T-cell (primary cell): ENCODE measurements around the gene DLG2. TPM values are rescaled to one million over a fixed set of nuclear protein-coding genes. Genes with fewer than 3 reads are reported as not detected.

ENCODE experiments used
- ATAC-seq, 4 experiments: fragments of 200-7000 bp in 3 of 4; fragments of 150-1000 bp in 1 of 4; cut with Tn5 transposase; replicated peaks in 1 of 4; 1 replicate in 3 of 4; 2 replicates in 1 of 4; pipeline ENCODE4 v1.10.0; 2021; ENCODE audit warnings: moderate library complexity in 3 of 4, mild to moderate bottlenecking in 2 of 4, moderate number of reproducible peaks in 1 of 4
- CTCF ChIA-PET, 2 donors: fragments of 300-600 bp; sonication (Branson Sonifier 250); formaldehyde crosslinking; loops; one replicate each; lab custom pipeline; 2022; ENCODE audit warnings: antibody characterized with exemption in 2 of 2; lab: Charles Lee
- POLR2A ChIA-PET, 2 donors: fragments of 300-600 bp; sonication (Branson Sonifier 250); formaldehyde crosslinking; loops; one replicate each; lab custom pipeline; 2022; ENCODE audit warnings: antibody characterized with exemption in 2 of 2; lab: Charles Lee
- DNase-seq, 35 experiments: peaks; one replicate each; pipeline versions ENCODE4 v3.0.0 to v3.0.0-alpha.2; 2013 to 2023
- H3K27ac ChIP-seq: one replicate; pipeline ENCODE4 v1.5.1; 2013; ENCODE audit warnings: low read length
- H3K27me3 ChIP-seq, 2 experiments: replicated peaks in 1 of 2; 1 replicate in 1 of 2; 2 replicates in 1 of 2; pipeline versions ENCODE4 v1.6.1 to v1.7.0; 2013; ENCODE audit warnings: low read length in 1 of 2, mixed read lengths in 1 of 2; ENCODE audit not compliant: control insufficient read depth in 2 of 2, insufficient read depth in 2 of 2; ENCODE audit errors: extremely low read depth in 1 of 2
- H3K36me3 ChIP-seq, 2 donors: 1 replicate in 1 of 2; 2 replicates in 1 of 2; pipeline versions ENCODE4 v1.6.1 to v1.7.0; 2013; ENCODE audit warnings: low read length in 1 of 2; ENCODE audit not compliant: control insufficient read depth in 2 of 2, insufficient read depth in 1 of 2; ENCODE audit errors: extremely low read depth in 1 of 2
- H3K4me1 ChIP-seq, 2 experiments: 1 replicate in 1 of 2; 2 replicates in 1 of 2; pipeline versions ENCODE4 v1.6.1 to v1.7.0; 2013; ENCODE audit warnings: low read length in 2 of 2, mixed read lengths in 1 of 2; ENCODE audit not compliant: insufficient read depth in 2 of 2, control insufficient read depth in 1 of 2; ENCODE audit errors: extremely low read depth in 1 of 2
- H3K4me3 ChIP-seq, 2 donors: 1 replicate in 1 of 2; 2 replicates in 1 of 2; pipeline versions ENCODE4 v1.5.1 to v1.7.0; 2013; ENCODE audit warnings: mild to moderate bottlenecking in 2 of 2, low read length in 1 of 2, moderate library complexity in 1 of 2; ENCODE audit not compliant: control insufficient read depth in 1 of 2; ENCODE audit errors: extremely low read depth in 1 of 2
- H3K9me3 ChIP-seq: 2 replicates; pipeline ENCODE4 v1.7.0; 2013
- H3K27ac Mint-ChIP-seq, 2 donors: one replicate each; pipeline ENCODE4 v1.8.0; 2020 to 2021; ENCODE audit warnings: mild to moderate bottlenecking in 2 of 2, mixed read lengths in 2 of 2
- H3K27me3 Mint-ChIP-seq, 2 donors: one replicate each; pipeline ENCODE4 v1.8.0; 2021 to 2022; ENCODE audit warnings: mixed read lengths in 2 of 2
- H3K36me3 Mint-ChIP-seq: one replicate; pipeline ENCODE4 v1.8.0; 2021; ENCODE audit warnings: mixed read lengths
- H3K4me1 Mint-ChIP-seq, 3 donors: one replicate each; pipeline ENCODE4 v1.8.0; 2020 to 2022; ENCODE audit warnings: mixed read lengths in 3 of 3, mild to moderate bottlenecking in 1 of 3
- H3K4me3 Mint-ChIP-seq, 3 donors: one replicate each; pipeline ENCODE4 v1.8.0; 2020 to 2022; ENCODE audit warnings: mild to moderate bottlenecking in 3 of 3, mixed read lengths in 3 of 3, moderate library complexity in 3 of 3
- H3K9me3 Mint-ChIP-seq, 3 donors: one replicate each; pipeline ENCODE4 v1.8.0; 2020 to 2022; ENCODE audit warnings: mixed read lengths in 3 of 3
- WGBS: methylation state at CpG from one replicate; pipeline ENCODE4 v1.1.5; 2013; ENCODE audit warnings: missing lambda C conversion rate; ENCODE audit not compliant: insufficient coverage; 5-methylcytosine and 5-hydroxymethylcytosine counted together
- total RNA-seq, 35 experiments: library from RNA in 6 of 35; stranded (reverse) in 6 of 35; fragments of 120-200 nt in 1 of 35; gene quantifications; one replicate each; pipeline versions ENCODE4 v1.2.1 to v1.2.4 and lab custom pipeline; 2013 to 2026

DLG2 gene
- total RNA-seq, 5 donors from 2014 or later (not counting 1 experiment from before 2014, with no cell fraction given): 2.3 to 4.1 (median 2.9) TPM

DNA sequence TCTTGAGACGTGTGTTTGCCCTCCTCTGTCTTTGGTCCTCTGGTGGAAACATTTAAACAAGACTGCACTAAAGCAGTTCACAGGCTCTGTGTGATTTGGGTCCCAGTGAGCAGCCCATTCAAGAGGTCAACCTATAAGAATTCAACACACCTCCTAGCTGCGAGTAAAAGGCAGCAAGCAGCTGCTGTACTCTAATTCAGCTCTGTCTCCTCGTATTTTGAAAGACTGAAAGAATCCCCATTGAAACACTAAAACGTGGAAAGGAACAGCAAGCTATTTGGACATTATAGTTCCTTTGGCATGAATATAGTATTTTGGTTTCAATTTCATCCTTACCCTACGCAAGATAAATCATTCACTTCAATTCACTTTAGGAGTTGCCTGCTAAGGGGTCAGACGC lies 1046.7 kb downstream of the DLG2 start:
- Histone ChIP-seq H3K4me1 (no peaks in the 10 kb centered on the region), H3K9me3 (no peaks in the 10 kb centered on the region), H3K4me3 (no peak overlapping the region), H3K27ac (no peak overlapping the region), H3K27me3 (no peaks in the 10 kb centered on the region), H3K36me3 (no peaks in the 10 kb centered on the region)
- no peaks in the 10 kb centered on the region for H3K27me3 Mint-ChIP-seq
- 89% methylated on average over 1 of the region's 6 CpGs for WGBS
- H3K27ac Mint-ChIP-seq: no peak overlapping the region
- DNase-seq (no peak), ATAC-seq (no peak)
- no peak overlapping the region for H3K4me3 Mint-ChIP-seq
- ChIA-PET CTCF (no interaction called here), POLR2A (no interaction called here)
- H3K4me1 Mint-ChIP-seq: no peaks in the 10 kb centered on the region
- H3K9me3 Mint-ChIP-seq: peaks cover 0 to 12% (median 10%) of the 10 kb centered on the region in 3 donors
- no peaks in the 10 kb centered on the region for H3K36me3 Mint-ChIP-seq

DNA sequence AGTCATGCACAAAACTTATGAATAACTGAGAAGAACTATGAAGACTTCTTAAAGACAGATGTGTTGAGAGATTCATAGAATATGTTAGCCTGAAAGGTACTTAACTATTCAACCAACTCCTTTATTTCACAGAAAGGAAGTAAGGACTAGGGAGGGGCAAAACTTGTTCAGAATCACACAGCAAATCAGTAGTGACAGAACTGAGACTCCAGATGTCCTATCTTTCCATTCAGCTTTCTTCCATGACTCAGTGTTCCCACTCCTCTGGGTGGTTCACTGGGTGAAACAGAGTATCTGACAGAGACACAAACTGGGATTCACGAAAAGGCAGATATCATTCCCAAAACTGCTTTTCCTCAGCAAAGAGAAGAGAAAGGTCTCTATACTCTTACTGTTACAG lies 1053.3 kb downstream of the DLG2 start:
- no peak overlapping the region for H3K27ac Mint-ChIP-seq
- H3K27me3 Mint-ChIP-seq: no peaks in the 10 kb centered on the region
- no peak for ATAC-seq
- H3K36me3 Mint-ChIP-seq: no peaks in the 10 kb centered on the region
- H3K9me3 Mint-ChIP-seq: peaks cover 16 to 28% (median 17%) of the 10 kb centered on the region in 3 donors
- no peaks in the 10 kb centered on the region for H3K4me1 ChIP-seq
- no CpG with 5 or more reads among the region's 1 CpG for WGBS
- CTCF ChIA-PET: no interaction called here
- no peak overlapping the region for H3K4me3 ChIP-seq
- H3K27me3 ChIP-seq: no peaks in the 10 kb centered on the region
- H3K27ac ChIP-seq: no peak overlapping the region
- POLR2A ChIA-PET: interaction anchor here in 1 of 2 donors (0.7 kb wide), 1 partner anchor 14 kb away, joined by 3 read pairs; no protein-coding TSS in a partner anchor
- no peak overlapping the region for H3K4me3 Mint-ChIP-seq
- H3K36me3 ChIP-seq: no peaks in the 10 kb centered on the region
- no peaks in the 10 kb centered on the region for H3K9me3 ChIP-seq
- H3K4me1 Mint-ChIP-seq: no peaks in the 10 kb centered on the region
- no peak for DNase-seq

DNA sequence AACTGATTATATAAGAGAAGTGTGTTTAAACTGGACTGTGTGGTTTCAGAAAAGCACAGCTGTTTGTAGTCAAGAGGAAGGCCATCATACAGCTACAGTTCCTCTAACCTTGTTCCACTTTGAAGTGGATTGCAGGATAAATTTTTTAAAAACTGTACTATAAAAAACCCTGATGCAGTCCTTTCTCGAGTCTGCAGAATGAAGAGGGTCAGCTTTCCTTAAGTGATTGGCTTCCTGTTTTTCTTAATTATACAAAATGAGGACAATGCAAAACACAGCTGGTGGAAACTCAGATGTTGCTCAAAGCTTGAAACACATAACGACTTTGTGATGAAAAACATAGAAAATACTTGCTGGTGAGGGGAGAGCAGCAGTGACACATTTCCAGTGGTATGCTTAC lies 1060.5 kb downstream of the DLG2 start:
- DNase-seq (no peak), ATAC-seq (no peak)
- H3K9me3 ChIP-seq: no peaks in the 10 kb centered on the region
- CTCF ChIA-PET: no interaction called here
- H3K4me3 ChIP-seq: no peak overlapping the region
- H3K27me3 Mint-ChIP-seq: no peaks in the 10 kb centered on the region
- POLR2A ChIA-PET: no interaction called here
- H3K27ac ChIP-seq: no peak overlapping the region
- H3K27ac Mint-ChIP-seq: no peak overlapping the region
- H3K4me1 Mint-ChIP-seq: no peaks in the 10 kb centered on the region
- H3K9me3 Mint-ChIP-seq: peaks cover 5 to 21% (median 20%) of the 10 kb centered on the region in 3 donors
- H3K36me3 Mint-ChIP-seq: no peaks in the 10 kb centered on the region
- H3K4me1 ChIP-seq: no peaks in the 10 kb centered on the region
- no peak overlapping the region for H3K4me3 Mint-ChIP-seq
- H3K27me3 ChIP-seq: no peaks in the 10 kb centered on the region
- no peaks in the 10 kb centered on the region for H3K36me3 ChIP-seq
- WGBS: 0% methylated on average over 1 of the region's 2 CpGs

DNA sequence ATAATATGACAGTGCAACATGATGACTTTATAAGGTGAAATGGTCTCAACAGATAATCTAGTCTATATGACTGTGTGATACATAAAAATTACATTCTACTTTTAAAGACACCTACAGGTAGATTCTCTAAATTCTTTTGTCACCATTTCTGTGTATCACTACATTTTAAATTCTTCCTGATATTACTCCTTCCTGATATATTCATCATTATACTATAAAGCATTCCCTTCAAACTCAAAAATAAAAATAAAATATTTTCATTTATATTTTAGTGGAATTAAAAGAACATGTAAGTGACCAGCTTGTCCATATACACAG lies 1062.3 kb downstream of the DLG2 start:
- Mint-ChIP-seq H3K27ac (no peak overlapping the region), H3K27me3 (no peaks in the 10 kb centered on the region), H3K4me1 (no peaks in the 10 kb centered on the region), H3K4me3 (no peak overlapping the region), H3K9me3 (peaks cover 0 to 9% (median 8%) of the 10 kb centered on the region in 3 donors), H3K36me3 (no peaks in the 10 kb centered on the region)
- Histone ChIP-seq H3K36me3 (no peaks in the 10 kb centered on the region), H3K9me3 (no peaks in the 10 kb centered on the region), H3K4me3 (no peak overlapping the region), H3K27ac (no peak overlapping the region), H3K4me1 (no peaks in the 10 kb centered on the region), H3K27me3 (no peaks in the 10 kb centered on the region)
- ATAC-seq (no peak), DNase-seq (no peak)
- ChIA-PET POLR2A (no interaction called here), CTCF (interaction anchor here in 1 of 2 donors (1.2 kb wide), 1 partner anchor 10 kb away, joined by 3 read pairs; no protein-coding TSS in a partner anchor)

DNA sequence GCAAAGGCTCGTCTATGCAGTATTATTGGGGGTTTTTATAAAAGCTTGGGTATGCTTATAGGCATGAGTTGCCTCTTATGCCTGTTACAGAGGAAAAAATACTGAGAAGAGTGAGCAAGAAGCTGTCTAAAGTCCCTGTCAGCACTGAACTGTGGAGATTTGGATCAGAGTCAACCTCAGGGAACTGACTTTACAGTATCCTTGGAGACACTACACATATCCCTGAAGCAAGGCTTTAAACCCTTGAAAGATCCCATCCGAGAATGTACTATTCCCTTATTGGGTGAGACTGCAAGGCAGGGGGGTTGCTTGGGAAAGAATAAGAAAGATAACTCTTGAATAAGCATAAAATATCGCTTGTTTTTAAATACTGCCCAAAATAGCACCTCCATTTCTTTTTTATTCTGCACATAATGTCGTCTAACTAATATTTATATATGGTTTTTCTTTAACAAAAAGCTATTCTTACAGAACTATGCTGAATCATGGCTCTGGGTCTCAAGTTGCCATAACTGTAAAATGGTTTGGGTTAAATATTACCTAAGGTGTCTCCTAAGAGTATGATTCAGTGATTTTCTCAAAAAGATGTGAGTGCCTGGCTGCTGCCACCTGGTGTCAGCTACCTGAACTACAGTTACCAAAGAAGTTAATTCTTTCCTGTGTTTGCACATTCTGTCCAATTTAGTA lies 1062.8 kb downstream of the DLG2 start:
- no peaks in the 10 kb centered on the region for H3K4me1 Mint-ChIP-seq

DNA sequence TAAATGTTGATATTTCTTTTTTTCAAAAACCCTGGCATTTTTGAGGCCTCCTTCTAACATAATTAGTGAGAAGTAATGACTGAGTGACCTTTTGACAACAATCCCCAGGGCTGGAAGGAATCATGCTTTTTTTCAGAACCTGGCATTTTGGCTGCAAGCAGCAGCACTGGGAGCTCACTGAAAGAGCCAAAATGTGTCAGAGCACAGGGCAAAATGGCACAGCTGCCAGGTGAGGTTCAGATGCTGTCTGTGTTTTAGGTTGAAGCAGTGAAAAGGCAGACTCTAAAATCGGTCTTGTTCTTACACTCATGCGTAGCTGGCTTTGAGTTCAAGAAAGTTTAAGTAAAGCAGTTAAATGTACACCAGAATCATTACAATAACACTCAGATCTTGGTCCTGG lies 1063.8 kb downstream of the DLG2 start:
- Histone ChIP-seq H3K4me1 (no peaks in the 10 kb centered on the region), H3K36me3 (no peaks in the 10 kb centered on the region), H3K9me3 (no peaks in the 10 kb centered on the region), H3K4me3 (no peak overlapping the region), H3K27me3 (no peaks in the 10 kb centered on the region), H3K27ac (no peak overlapping the region)
- no peak for DNase-seq
- no peaks in the 10 kb centered on the region for H3K27me3 Mint-ChIP-seq
- H3K27ac Mint-ChIP-seq: no peak overlapping the region
- no peak overlapping the region for H3K4me3 Mint-ChIP-seq
- ChIA-PET POLR2A (no interaction called here), CTCF (no interaction called here)
- H3K9me3 Mint-ChIP-seq: no peaks in the 10 kb centered on the region
- no peak for ATAC-seq
- no peaks in the 10 kb centered on the region for H3K36me3 Mint-ChIP-seq
- H3K4me1 Mint-ChIP-seq: no peaks in the 10 kb centered on the region
- WGBS: no CpG with 5 or more reads among the region's 2 CpGs

More for the DNA sequence above, 1062.8 kb downstream of the DLG2 start:
- no peak overlapping the region for H3K27ac Mint-ChIP-seq
- POLR2A ChIA-PET: no interaction called here
- H3K4me3 Mint-ChIP-seq: no peak overlapping the region
- no peaks in the 10 kb centered on the region for H3K36me3 Mint-ChIP-seq
- H3K9me3 Mint-ChIP-seq: peaks cover 0 to 7% (median 5%) of the 10 kb centered on the region in 3 donors
- H3K27me3 Mint-ChIP-seq: no peaks in the 10 kb centered on the region
- Histone ChIP-seq H3K27me3 (no peaks in the 10 kb centered on the region), H3K36me3 (no peaks in the 10 kb centered on the region), H3K9me3 (no peaks in the 10 kb centered on the region), H3K4me1 (no peaks in the 10 kb centered on the region), H3K27ac (no peak overlapping the region), H3K4me3 (no peak overlapping the region)
- DNase-seq (peak in 1 of 35 experiments; percentile 17), ATAC-seq (no peak)
- CTCF ChIA-PET: interaction anchor here in 1 of 2 donors (1.2 kb wide), 1 partner anchor 10 kb away, joined by 3 read pairs; no protein-coding TSS in a partner anchor
- no CpG with 5 or more reads among the region's 4 CpGs for WGBS
